ENCODE measurements around the gene CAMLG. TPM values are rescaled to one million over a fixed set of nuclear protein-coding genes. Genes with fewer than 3 reads are reported as not detected.
"Not testable (repeated sequence)": the region's sequence is repeated elsewhere in the genome, so short reads cannot be mapped to it uniquely, and the experiment has no call there.

Gene CAMLG
- 48.7 TPM for polyA plus RNA-seq (ENCODE audit: insufficient read length)

- peak; percentile 91 for DNase-seq (ENCODE audit: low read depth)
Observed at GRCh38 chr5:134738133-134738962, at the start of gene CAMLG. Gene CAMLG (plus strand): TSS chr5:134738548. CDS start chr5:134738621, 73 bp downstream.

GRCh38 chr5:134690144-134690543 is 48.2 kb upstream of the CAMLG start:
- not testable (repeated sequence) for DNase-seq (ENCODE audit: low read depth)

GRCh38 chr5:134692722-134693121 is 45.6 kb upstream of the CAMLG start:
- DNase-seq (ENCODE audit: low read depth), result no peak

DNA sequence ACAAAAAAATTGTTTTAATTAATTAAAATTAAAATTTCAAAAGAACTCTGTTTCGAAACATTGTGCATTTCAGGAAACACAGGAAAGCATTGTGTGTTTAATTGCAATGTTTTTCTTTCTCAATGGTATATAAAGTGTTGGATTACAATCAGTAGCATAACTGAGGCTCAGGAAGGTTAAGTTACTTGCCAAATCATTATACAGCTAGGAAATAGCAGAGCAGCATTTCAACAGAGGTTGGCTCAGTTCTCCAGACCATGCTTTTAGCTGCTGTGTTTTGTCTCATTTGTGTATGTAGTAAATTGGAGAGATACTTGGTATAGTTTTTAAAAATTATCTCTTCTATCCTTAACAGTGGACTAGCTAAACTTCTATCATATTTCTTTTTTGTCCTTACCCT is 30.0 kb upstream of the CAMLG start:
- no peak for DNase-seq (ENCODE audit: low read depth)

GRCh38 chr5:134714120-134714519 is 24.2 kb upstream of the CAMLG start:
- DNase-seq (ENCODE audit: low read depth), result no peak

DNA sequence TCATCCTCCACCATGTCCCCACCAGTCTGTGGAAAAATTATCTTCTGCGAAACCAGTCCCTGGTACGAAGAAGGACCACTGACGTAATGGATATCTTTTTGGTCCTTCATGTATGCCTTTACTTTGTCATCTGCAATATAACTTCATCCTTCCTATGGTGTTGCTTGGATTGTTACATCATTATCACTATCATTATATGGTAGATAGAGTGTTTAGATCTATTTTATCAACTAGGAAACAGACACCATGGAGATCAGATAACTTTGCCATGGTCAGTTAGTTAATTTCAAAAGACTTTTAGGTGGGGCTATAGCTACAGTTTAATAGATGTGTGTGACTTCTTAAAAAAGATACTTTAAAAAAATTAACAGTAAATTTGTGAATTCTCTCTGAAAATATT is 23.8 kb upstream of the CAMLG start:
- no peak for DNase-seq (ENCODE audit: low read depth)

- DNase-seq (ENCODE audit: low read depth), result not testable (repeated sequence)
Observed at GRCh38 chr5:134715466-134715865, 22.9 kb upstream of the CAMLG start.

DNA sequence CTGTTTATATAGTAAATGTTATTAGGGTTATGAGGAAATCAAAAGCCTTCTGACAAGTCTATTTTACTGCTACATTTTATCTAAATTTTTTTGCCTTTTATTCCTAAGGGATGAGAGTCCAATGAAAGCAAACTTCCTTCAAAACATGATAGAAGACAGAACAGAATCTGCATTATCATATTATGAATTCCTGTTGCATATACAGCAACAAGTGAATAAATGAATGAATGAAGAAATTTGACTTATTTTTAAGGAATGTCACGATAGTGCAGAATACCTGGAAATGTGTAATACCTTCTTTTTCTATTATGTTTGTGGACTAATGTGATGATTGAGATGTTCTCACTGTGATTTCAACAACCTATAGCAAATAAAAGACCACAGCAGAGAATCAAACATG is 13.5 kb upstream of the CAMLG start:
- DNase-seq (ENCODE audit: low read depth), result no peak

- no peak for DNase-seq (ENCODE audit: low read depth)
Observed at GRCh38 chr5:134732819-134733218, 5.5 kb upstream of the CAMLG start.

GRCh38 chr5:134735243-134735642 is 3.1 kb upstream of the CAMLG start:
- DNase-seq (ENCODE audit: low read depth), result no peak

DNA sequence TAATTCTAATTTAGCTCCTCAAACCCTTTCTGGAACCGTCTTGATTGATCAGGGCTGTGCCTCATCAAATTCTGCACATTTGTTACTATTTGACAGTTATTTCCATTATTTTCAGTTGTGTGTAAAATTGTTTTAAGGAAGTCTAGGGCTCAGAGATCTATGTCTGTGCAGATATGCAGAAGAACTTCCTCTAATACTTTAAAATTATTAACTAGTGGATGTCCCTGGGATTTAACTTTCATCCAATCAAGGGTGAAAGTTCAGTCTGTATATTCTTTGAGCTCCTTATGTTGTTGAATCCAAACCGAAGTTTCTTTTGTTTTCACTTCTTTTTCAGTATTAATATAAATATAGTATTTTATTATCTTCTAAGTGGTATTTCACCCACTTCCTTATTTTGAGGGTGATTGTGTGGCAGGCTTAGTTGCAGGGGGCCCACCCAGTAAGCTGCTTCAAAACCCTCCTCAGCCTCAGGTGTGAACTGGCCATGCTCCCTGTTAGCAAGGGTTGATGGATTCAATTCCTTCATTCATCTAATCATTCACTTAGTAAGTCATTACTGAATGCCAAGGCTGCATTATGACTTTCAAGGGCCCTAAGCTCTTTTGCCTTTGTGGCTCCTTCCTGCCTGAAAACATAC is 2.1 kb upstream of the CAMLG start:
- no peak for DNase-seq (ENCODE audit: low read depth)

DNA sequence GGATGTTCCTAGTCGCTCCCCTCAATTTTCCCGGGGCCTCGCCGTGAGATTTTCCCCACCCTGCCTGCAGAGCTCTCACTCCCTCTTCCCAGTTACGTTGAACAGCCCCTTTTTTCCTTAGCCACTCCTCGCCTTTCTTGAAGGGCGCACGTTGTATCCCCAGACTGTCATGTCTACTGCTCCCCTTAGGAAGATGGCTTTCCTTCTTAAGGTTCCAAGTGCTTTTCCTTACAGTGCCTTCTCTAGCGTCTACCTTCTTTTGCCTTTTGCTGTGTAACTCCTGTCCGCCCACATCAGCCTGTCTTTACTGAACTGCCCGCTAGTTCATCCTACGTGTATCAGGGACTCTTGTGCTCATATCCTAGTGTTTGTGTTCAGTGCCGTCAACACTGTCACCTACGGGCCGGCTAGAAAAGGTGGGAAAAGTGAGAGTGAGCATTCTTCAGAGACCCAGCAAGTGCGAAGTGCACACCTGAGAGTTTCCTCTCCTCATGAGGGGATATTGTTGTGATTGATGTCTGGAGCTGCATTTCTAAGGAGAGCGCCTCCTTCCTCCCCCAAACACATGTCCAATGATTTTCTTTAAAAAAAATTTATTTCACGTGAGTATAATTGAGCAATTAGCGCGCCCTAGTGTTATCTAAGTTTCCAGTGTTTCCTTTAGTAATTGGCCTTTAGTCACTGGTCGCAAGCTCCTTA is 764 bp downstream of the CAMLG start:
- no peak for DNase-seq (ENCODE audit: low read depth)

DNA sequence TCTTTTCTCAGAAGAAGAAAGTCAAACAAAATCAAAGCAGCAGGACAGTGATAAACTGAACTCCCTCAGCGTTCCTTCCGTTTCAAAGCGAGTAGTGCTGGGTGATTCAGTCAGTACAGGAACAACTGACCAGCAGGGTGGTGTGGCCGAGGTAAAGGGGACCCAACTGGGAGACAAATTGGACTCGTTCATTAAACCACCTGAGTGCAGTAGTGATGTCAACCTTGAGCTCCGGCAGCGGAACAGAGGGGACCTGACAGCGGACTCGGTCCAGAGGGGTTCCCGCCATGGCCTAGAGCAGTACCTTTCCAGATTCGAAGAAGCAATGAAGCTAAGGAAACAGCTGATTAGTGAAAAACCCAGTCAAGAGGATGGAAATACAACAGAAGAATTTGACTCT is 2.7 kb downstream of the CAMLG start:
- no peak for DNase-seq (ENCODE audit: low read depth)

GRCh38 chr5:134742134-134742533 is 3.8 kb downstream of the CAMLG start:
- DNase-seq (ENCODE audit: low read depth), result no peak

GRCh38 chr5:134749415-134749814 is 11.1 kb downstream of the CAMLG start:
- DNase-seq (ENCODE audit: low read depth), result no peak

DNA sequence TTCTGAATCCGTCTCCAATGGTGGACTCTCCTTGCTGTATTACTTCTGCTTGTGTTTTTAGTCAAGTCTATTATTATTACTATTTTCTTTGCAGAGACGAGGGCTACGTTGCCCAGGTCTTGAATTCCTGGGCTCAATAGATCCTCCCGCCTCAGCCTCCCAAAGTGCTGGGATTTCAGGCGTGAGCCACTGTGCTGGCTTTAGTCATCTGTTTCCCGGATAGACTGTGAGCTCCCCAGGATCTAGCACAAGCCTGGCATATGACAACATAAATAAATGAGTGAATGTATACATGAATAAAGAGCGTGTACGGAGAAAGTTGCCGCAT is 19.8 kb downstream of the CAMLG start:
- DNase-seq (ENCODE audit: low read depth), result no peak

GRCh38 chr5:134758504-134759341 is 20.4 kb downstream of the CAMLG start, which contains the start of gene DDX46:
Gene DDX46 (plus strand): TSS chr5:134758779. CDS start chr5:134758939, 160 bp downstream.
- DNase-seq (ENCODE audit: low read depth), result peak; percentile 73

DNA sequence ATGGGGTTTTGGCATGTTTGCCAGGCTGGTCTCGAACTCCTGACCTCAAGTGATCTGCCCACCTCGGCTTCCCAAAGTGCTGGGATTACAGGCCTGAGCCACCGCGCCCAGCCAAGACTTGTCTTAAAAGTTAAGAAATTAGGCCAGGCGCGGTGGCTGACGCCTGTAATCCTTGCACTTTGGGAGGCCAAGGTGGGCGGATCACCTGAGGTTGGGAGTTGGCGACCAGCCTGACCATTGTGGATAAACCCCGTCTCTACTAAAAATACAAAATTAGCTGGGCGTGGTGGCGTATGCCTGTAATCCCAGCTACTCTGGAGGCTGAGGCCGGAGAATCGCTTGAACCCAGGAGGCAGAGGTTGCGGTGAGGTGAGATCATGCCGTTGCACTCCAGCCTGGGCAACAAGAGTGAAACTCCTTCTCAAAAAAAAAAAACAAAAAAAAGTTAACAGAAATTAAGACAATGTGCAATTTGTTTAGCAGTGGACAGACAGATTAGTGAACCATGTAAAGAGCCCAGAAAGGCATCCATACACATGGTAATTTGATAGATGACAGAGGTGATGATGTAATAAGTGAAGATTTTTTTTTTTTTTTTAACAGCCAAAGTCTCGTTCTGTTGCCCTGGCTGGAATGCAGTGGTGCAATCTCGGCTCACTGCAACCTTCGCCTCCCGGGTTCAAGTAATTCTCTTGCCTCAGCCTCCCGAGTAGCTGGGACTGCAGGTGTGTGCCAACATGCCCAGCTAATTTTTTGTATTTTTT is 29.4 kb downstream of the CAMLG start:
- DNase-seq (ENCODE audit: low read depth), result not testable (repeated sequence)

DNA sequence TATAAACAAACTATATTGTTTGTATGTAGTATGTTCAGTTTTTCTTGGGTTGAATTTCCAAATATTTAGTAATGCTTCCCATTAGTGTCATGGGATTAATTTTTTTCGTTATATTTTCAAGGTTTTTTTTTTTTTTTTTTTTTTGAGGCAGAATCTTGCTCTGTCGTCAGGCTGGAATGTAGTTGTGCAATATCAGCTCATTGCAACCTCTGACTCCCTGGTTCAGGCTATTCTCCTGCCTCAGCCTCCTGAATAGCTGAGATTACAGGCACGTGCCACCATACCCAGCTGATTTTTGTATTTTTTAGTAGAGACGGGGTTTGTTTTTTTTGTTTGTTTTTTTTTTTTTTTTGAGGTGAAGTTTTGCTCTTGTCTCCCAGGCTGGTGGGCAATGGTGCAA is 30.9 kb downstream of the CAMLG start:
- DNase-seq (ENCODE audit: low read depth), result no peak

DNA sequence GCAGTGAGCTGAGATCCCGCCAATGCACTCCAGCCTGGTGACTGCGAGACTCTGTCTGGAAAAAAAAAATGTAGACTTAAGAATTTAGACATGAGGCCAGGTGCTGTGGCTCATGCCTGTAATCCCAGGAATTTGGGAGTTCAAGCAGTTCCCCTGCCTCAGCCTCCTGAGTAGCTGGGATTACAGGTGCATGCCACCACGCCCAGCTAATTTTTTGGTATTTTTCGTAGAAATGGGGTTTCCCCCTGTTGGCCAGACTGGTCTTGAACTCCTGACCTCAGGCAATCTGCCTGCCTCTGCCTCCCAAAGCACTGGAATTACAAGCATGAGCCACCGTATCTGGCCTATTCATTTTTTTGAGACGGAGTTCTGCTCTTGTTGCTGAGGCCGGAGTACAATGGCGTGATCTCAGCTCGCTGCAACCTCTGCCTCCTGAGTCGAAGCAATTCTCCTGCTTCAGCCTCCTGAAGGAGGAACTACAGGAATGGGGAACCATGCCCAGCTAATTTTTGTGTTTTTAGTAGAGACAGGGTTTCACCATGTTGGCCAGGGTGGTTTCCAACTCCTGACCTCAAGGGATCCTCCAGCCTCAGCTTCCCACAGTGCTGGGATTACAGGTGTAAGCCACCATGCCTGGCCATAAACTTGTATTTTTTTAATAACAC is 34.2 kb downstream of the CAMLG start:
- no peak for DNase-seq (ENCODE audit: low read depth)

Measured in forelimb muscle (tissue), 1 donor.